ENCODE data around the gene FBXO46. TPM values are rescaled to one million over a fixed set of nuclear protein-coding genes. Genes with fewer than 3 reads are reported as not detected.

Gene FBXO46
- total and polyA plus RNA-seq, 2 of the 13 experiments (the other 11 are each of a cell fraction or from before 2014, with no cell fraction given), result 6.2 to 6.4 TPM

GRCh38 chr19:45767881-45768654 is 37.4 kb upstream of the FBXO46 start (continued):
- TF ChIP-seq KAT2B (IDR thresholded peaks at IDR 0.05; ENCODE audit: borderline replicate concordance, low read depth, low read length) (no peak), ZGPAT (CRISPR knock-in tag; IDR thresholded peaks at IDR 0.05) (peak; percentile 53; the same call in 1 of the 2 replicates), MAF1 (CRISPR knock-in tag; IDR thresholded peaks at IDR 0.05; ENCODE audit: borderline replicate concordance) (no peak), ZNF34 (CRISPR knock-in tag; IDR thresholded peaks at IDR 0.05; ENCODE audit: borderline replicate concordance) (no peak), ZSCAN31 (CRISPR knock-in tag; IDR thresholded peaks at IDR 0.05; ENCODE audit: low read depth) (0 out of 2 replicates have a peak, but pooled peaks have one; percentile 13), POGZ (CRISPR knock-in tag; IDR thresholded peaks at IDR 0.05) (no peak), ZFP36L2 (CRISPR knock-in tag; IDR thresholded peaks at IDR 0.05) (no peak), CHCHD3 (CRISPR knock-in tag; IDR thresholded peaks at IDR 0.05) (no peak), GMEB1 (CRISPR knock-in tag; IDR thresholded peaks at IDR 0.05; ENCODE audit: borderline replicate concordance) (peak; percentile 36; the same call in 1 of the 2 replicates), CREB1 (IDR thresholded peaks at IDR 0.05) (no peak), CREB1 (CRISPR knock-in tag; IDR thresholded peaks at IDR 0.05) (no peak), ATF5 (CRISPR knock-in tag; IDR thresholded peaks at IDR 0.05; ENCODE audit: low read depth) (no peak), ZHX1 (CRISPR knock-in tag; IDR thresholded peaks at IDR 0.05; ENCODE audit: low read depth) (no peak), ZNF703 (CRISPR knock-in tag; IDR thresholded peaks at IDR 0.05; ENCODE audit: borderline replicate concordance) (0 out of 2 replicates have a peak, but pooled peaks have one; percentile 70), HNF1A (IDR thresholded peaks at IDR 0.05; ENCODE audit: low read depth) (no peak), HNF1A (CRISPR knock-in tag; IDR thresholded peaks at IDR 0.05; ENCODE audit: borderline replicate concordance) (no peak), ZNF510 (CRISPR knock-in tag; IDR thresholded peaks at IDR 0.05; ENCODE audit: low read depth) (no peak), HNF4A (CRISPR knock-in tag; IDR thresholded peaks at IDR 0.05) (0 out of 2 replicates have a peak, but pooled peaks have one; percentile 3)
